IMR-90 (cell line): Measurements from ENCODE around the gene OR7D2. TPM values are rescaled to one million over a fixed set of nuclear protein-coding genes. Genes with fewer than 3 reads are reported as not detected.

Experiments
- ATAC-seq: fragments of 200-7000 bp; cut with Tn5 transposase; 2 replicates; pipeline ENCODE4 v1.9.1; 2020; ENCODE audit warnings: low read depth, mild to moderate bottlenecking, moderate library complexity
- BruUV-seq: library from RNA; stranded (reverse); fragments of 400-500 nt; replicated peaks from 2 replicates; lab custom pipeline; 2021; lab: Mats Ljungman, UMichigan
- CTCF ChIA-PET: fragments of 300-600 bp; formaldehyde crosslinking; extraction: SDS; loops from one replicate; lab custom pipeline; 2021; ENCODE audit warnings: antibody characterized with exemption; lab: Yijun Ruan, JAX
- POLR2A ChIA-PET: fragments of 300-600 bp; sonication (Branson Sonifier 250); formaldehyde crosslinking; loops from one replicate; lab custom pipeline; 2022; ENCODE audit warnings: antibody characterized with exemption; ENCODE audit not compliant: unreplicated experiment; lab: Charles Lee
- DNase-seq: peaks from one replicate; pipeline ENCODE4 v3.0.0; 2013
- H2AFZ ChIP-seq: replicated peaks from 2 replicates; pipeline ENCODE3; 2013; ENCODE audit warnings: low read length, mild to moderate bottlenecking; ENCODE audit not compliant: poor library complexity
- H2AK5ac ChIP-seq: 2 replicates; pipeline ENCODE4 v1.6.1; 2013; ENCODE audit warnings: low read depth, low read length, inconsistent platforms
- H2AK9ac ChIP-seq: replicated peaks from 2 replicates; pipeline ENCODE3; 2013; ENCODE audit warnings: mild to moderate bottlenecking, low read depth, low read length, moderate library complexity; ENCODE audit not compliant: poor library complexity
- H2BK120ac ChIP-seq: 2 replicates; pipeline ENCODE4 v1.6.1; 2013; ENCODE audit warnings: low read depth, low read length, inconsistent platforms
- H2BK15ac ChIP-seq: 3 replicates; pipeline ENCODE4 v1.6.1; 2013; ENCODE audit warnings: low read depth, low read length, inconsistent platforms
- H2BK20ac ChIP-seq: 2 replicates; pipeline ENCODE4 v1.6.1; 2013; ENCODE audit warnings: low read depth, mild to moderate bottlenecking, inconsistent platforms, low read length, moderate library complexity
- H2BK5ac ChIP-seq: 2 replicates; pipeline ENCODE4 v1.6.1; 2013; ENCODE audit warnings: mild to moderate bottlenecking, low read depth, low read length, inconsistent platforms; ENCODE audit not compliant: poor library complexity, severe bottlenecking
- H3K14ac ChIP-seq: replicated peaks from 2 replicates; pipeline ENCODE4 v1.6.1; 2013; ENCODE audit warnings: low read depth, low read length, inconsistent platforms
- H3K18ac ChIP-seq: 2 replicates; pipeline ENCODE4 v1.6.1; 2013; ENCODE audit warnings: low read depth, low read length, control low read depth
- H3K23ac ChIP-seq: 2 replicates; pipeline ENCODE4 v1.6.1; 2013; ENCODE audit warnings: low read depth, low read length, inconsistent platforms
- H3K27ac ChIP-seq: 2 replicates; pipeline ENCODE4 v1.5.1; 2013; ENCODE audit warnings: mild to moderate bottlenecking, control low read depth, low read length; ENCODE audit not compliant: insufficient read depth
- H3K27me3 ChIP-seq: 2 replicates; pipeline ENCODE4 v1.6.1; 2013; ENCODE audit warnings: low read length; ENCODE audit not compliant: control insufficient read depth, insufficient read depth
- H3K36me3 ChIP-seq: 2 replicates; pipeline ENCODE4 v1.6.1; 2013; ENCODE audit warnings: low read length, mixed read lengths; ENCODE audit not compliant: control insufficient read depth, insufficient read depth
- H3K4ac ChIP-seq: 2 replicates; pipeline ENCODE4 v1.6.1; 2013; ENCODE audit warnings: low read depth, low read length, inconsistent platforms
- H3K4me1 ChIP-seq: 2 replicates; pipeline ENCODE4 v1.6.1; 2013; ENCODE audit warnings: low read length, mixed read lengths; ENCODE audit not compliant: control insufficient read depth, insufficient read depth
- H3K4me2 ChIP-seq: 2 replicates; pipeline ENCODE4 v1.6.1; 2013; ENCODE audit warnings: low read depth, mild to moderate bottlenecking, control low read depth, low read length, moderate library complexity
- H3K4me3 ChIP-seq: 2 replicates; pipeline ENCODE4 v1.5.1; 2013; ENCODE audit warnings: low read depth, mild to moderate bottlenecking, control low read depth, low read length, moderate library complexity; ENCODE audit not compliant: insufficient read depth
- H3K56ac ChIP-seq: 2 replicates; pipeline ENCODE4 v1.6.1; 2013; ENCODE audit warnings: low read length, inconsistent platforms; ENCODE audit not compliant: insufficient read depth; ENCODE audit errors: extremely low read depth
- H3K79me1 ChIP-seq, 2 experiments: 2 replicates each; pipeline ENCODE4 v1.6.1; 2013; ENCODE audit warnings: low read length in 2 of 2, inconsistent platforms in 1 of 2, low read depth in 1 of 2
- H3K9ac ChIP-seq: 2 replicates; pipeline ENCODE4 v1.6.1; 2013; ENCODE audit warnings: low read depth, low read length, control low read depth
- H3K9me1 ChIP-seq: 2 replicates; pipeline ENCODE4 v1.6.1; 2013; ENCODE audit warnings: low read length, inconsistent platforms; ENCODE audit not compliant: insufficient read depth
- H3K9me3 ChIP-seq: 2 replicates; pipeline ENCODE4 v1.6.1; 2013; ENCODE audit warnings: low read length; ENCODE audit not compliant: control insufficient read depth, insufficient read depth
- H4K20me1 ChIP-seq: 2 replicates; pipeline ENCODE4 v1.6.1; 2013; ENCODE audit warnings: low read length, inconsistent platforms; ENCODE audit not compliant: insufficient read depth
- H4K5ac ChIP-seq: 2 replicates; pipeline ENCODE4 v1.6.1; 2013; ENCODE audit warnings: mild to moderate bottlenecking, low read depth, low read length, control low read depth
- H4K8ac ChIP-seq, 2 experiments: 2 replicates each; pipeline ENCODE4 v1.6.1; 2013; ENCODE audit warnings: low read depth in 2 of 2, low read length in 2 of 2, control low read depth in 1 of 2, inconsistent platforms in 1 of 2
- H4K91ac ChIP-seq: 2 replicates; pipeline ENCODE4 v1.6.1; 2013; ENCODE audit warnings: low read depth, low read length, inconsistent platforms; ENCODE audit not compliant: insufficient read depth
- BHLHE40 ChIP-seq: fragments of 150-350 bp; IDR thresholded peaks from 2 replicates; pipeline ENCODE4 v1.6.1; 2016; ENCODE audit warnings: mild to moderate bottlenecking, low read depth, low read length
- CEBPB ChIP-seq: IDR thresholded peaks from 2 replicates; pipeline ENCODE4 v1.6.1; 2012; ENCODE audit warnings: low read depth, low read length, improper control_type of control experiment
- CHD1 ChIP-seq: IDR thresholded peaks from 2 replicates; pipeline ENCODE4 v1.6.1; 2012; ENCODE audit warnings: low read depth, low read length, improper control_type of control experiment
- FOS ChIP-seq: fragments of 150-350 bp; IDR thresholded peaks from 2 replicates; pipeline ENCODE4 v1.6.1; 2016; ENCODE audit warnings: low read depth, low read length
- MAFK ChIP-seq: IDR thresholded peaks from 2 replicates; pipeline ENCODE4 v1.6.1; 2012; ENCODE audit warnings: low read depth, low read length, improper control_type of control experiment
- MAZ ChIP-seq: IDR thresholded peaks from 2 replicates; pipeline ENCODE4 v1.6.1; 2012; ENCODE audit warnings: low read depth, mild to moderate bottlenecking, low read length, improper control_type of control experiment, moderate library complexity, borderline replicate concordance
- NFE2L2 ChIP-seq: fragments of 150-350 bp; IDR thresholded peaks from 2 replicates; pipeline ENCODE4 v1.6.1; 2016; ENCODE audit warnings: low read depth, mild to moderate bottlenecking, low read length
- POLR2A ChIP-seq: IDR thresholded peaks from 2 replicates; pipeline ENCODE4 v1.6.1; 2012; ENCODE audit warnings: mild to moderate bottlenecking, low read depth, low read length
- RAD21 ChIP-seq: IDR thresholded peaks from 2 replicates; pipeline ENCODE4 v1.6.1; 2012; ENCODE audit warnings: low read length, improper control_type of control experiment
- RCOR1 ChIP-seq: IDR thresholded peaks from 2 replicates; pipeline ENCODE4 v1.6.1; 2012; ENCODE audit warnings: mild to moderate bottlenecking, low read length, improper control_type of control experiment; ENCODE audit not compliant: insufficient replicate concordance
- RFX5 ChIP-seq: IDR thresholded peaks from 2 replicates; pipeline ENCODE4 v1.8.0; 2012; ENCODE audit warnings: low read depth, mild to moderate bottlenecking, low read length, moderate library complexity
- SMC3 ChIP-seq: fragments of 150-350 bp; IDR thresholded peaks from 2 replicates; pipeline ENCODE4 v1.6.1; 2016; ENCODE audit warnings: low read depth, mild to moderate bottlenecking, antibody characterized with exemption, low read length, moderate library complexity
- WGBS, 2 experiments: methylation state at CpG; one replicate each; pipeline versions ENCODE4 v1.1.5 to v1.1.7; 2013; ENCODE audit warnings: missing lambda C conversion rate in 2 of 2; ENCODE audit not compliant: insufficient read length in 1 of 2; ENCODE audit errors: extremely low coverage in 2 of 2; 5-methylcytosine and 5-hydroxymethylcytosine counted together
- dilution Hi-C: fragments of 300-500 bp; cut with HindIII; formaldehyde crosslinking; loops from one replicate; pipeline ENCODE4 v1.14.3; 2018; ENCODE audit warnings: low sequenced_read_pairs; ENCODE audit not compliant: unreplicated experiment
- in situ Hi-C: fragments of 300-500 bp; cut with MboI; formaldehyde crosslinking; loops from 3 replicates; pipeline ENCODE4 v1.14.3; 2019; ENCODE audit warnings: low sequenced_read_pairs, inconsistent platforms, mixed read lengths
- intact Hi-C: fragments of 100-400 bp; cut with micrococcal nuclease; formaldehyde crosslinking; loops from 2 replicates; pipeline ENCODE4 v1.10.0; 2022
- polyA plus RNA-seq, 3 experiments: library from polyadenylated mRNA; depleted of rRNA; stranded (reverse); fragments of >200 nt; gene quantifications; 2 replicates each; pipeline ENCODE4 v1.2.3, GENCODE V29; 2012; ENCODE audit warnings: low replicate concordance in 1 of 3
- total RNA-seq: library from RNA; depleted of rRNA; stranded (reverse); fragments of >200 nt; gene quantifications from 2 replicates; pipeline ENCODE4 v1.2.3, GENCODE V29; 2012
- TF ChIP-seq, protein P1 (sequence below): fragments of 150-350 bp; IDR thresholded peaks from 2 replicates; pipeline ENCODE4 v1.6.1; 2016; ENCODE audit warnings: low read depth, mild to moderate bottlenecking, low read length, moderate library complexity, borderline replicate concordance
- TF ChIP-seq, protein P2 (sequence below): fragments of 150-350 bp; IDR thresholded peaks from 2 replicates; pipeline ENCODE4 v1.6.1; 2017; ENCODE audit warnings: mild to moderate bottlenecking, antibody characterized with exemption, low read length, low read depth
- TF ChIP-seq, protein P3 (sequence below): conservative IDR thresholded peaks from 2 replicates; pipeline ENCODE4 v1.5.1; 2012; ENCODE audit warnings: mild to moderate bottlenecking, low read depth, low read length, improper control_type of control experiment

Gene OR7D2
- total and polyA plus RNA-seq, 2 of the 4 experiments (the other 2 are of a cell fraction), result not detected

DNA sequence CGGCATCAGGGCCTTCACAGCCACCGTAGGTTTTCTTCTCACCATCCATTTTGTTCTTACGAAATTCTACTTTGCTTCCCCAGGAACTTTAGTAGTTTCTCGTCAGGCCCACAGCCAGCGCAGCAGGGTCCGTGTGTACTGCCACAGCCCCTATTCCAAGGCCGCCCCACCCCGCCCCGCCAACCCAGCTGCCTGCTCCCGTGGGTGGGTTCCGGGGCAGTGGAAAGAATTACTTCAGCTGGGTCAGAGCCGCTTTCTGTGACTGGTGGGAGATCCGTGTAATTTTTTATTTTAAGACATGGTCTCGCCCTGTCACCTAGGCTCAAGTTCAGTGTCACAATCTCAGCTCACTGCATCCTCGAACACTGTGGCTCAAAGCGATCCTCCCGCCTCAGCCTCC, 4.2 kb downstream of the OR7D2 start:
- ChIA-PET CTCF (no interaction called here), POLR2A (no interaction called here)
- DNase-seq, result no peak
- no peaks in the 10 kb centered on the region for H3K27me3 ChIP-seq
- no peaks in the 10 kb centered on the region for H3K79me1 ChIP-seq
- peaks cover 4% of the 10 kb centered on the region; the same call in 1 of the 2 replicates for H3K9me3 ChIP-seq
- no peak overlapping the region for H3K9ac ChIP-seq
- H3K4me3 ChIP-seq, result no peak overlapping the region
- no peak overlapping the region for H2BK20ac ChIP-seq
- H3K4me2 ChIP-seq, result no peak overlapping the region
- no peak overlapping the region for H2AFZ ChIP-seq
- in situ Hi-C loops (no loop called here), intact Hi-C loops (no loop called here), dilution Hi-C loops (no loop called here)
- no peak for TF ChIP-seq RAD21
- no peak for TF ChIP-seq CHD1
- TF ChIP-seq CEBPB, result no peak
- TF ChIP-seq, protein P1, sequence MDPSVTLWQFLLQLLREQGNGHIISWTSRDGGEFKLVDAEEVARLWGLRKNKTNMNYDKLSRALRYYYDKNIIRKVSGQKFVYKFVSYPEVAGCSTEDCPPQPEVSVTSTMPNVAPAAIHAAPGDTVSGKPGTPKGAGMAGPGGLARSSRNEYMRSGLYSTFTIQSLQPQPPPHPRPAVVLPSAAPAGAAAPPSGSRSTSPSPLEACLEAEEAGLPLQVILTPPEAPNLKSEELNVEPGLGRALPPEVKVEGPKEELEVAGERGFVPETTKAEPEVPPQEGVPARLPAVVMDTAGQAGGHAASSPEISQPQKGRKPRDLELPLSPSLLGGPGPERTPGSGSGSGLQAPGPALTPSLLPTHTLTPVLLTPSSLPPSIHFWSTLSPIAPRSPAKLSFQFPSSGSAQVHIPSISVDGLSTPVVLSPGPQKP, result no peak
- TF ChIP-seq, protein P2, sequence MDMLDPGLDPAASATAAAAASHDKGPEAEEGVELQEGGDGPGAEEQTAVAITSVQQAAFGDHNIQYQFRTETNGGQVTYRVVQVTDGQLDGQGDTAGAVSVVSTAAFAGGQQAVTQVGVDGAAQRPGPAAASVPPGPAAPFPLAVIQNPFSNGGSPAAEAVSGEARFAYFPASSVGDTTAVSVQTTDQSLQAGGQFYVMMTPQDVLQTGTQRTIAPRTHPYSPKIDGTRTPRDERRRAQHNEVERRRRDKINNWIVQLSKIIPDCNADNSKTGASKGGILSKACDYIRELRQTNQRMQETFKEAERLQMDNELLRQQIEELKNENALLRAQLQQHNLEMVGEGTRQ, result no peak
- no peak for TF ChIP-seq NFE2L2
- TF ChIP-seq BHLHE40, result no peak
- TF ChIP-seq, protein P3, sequence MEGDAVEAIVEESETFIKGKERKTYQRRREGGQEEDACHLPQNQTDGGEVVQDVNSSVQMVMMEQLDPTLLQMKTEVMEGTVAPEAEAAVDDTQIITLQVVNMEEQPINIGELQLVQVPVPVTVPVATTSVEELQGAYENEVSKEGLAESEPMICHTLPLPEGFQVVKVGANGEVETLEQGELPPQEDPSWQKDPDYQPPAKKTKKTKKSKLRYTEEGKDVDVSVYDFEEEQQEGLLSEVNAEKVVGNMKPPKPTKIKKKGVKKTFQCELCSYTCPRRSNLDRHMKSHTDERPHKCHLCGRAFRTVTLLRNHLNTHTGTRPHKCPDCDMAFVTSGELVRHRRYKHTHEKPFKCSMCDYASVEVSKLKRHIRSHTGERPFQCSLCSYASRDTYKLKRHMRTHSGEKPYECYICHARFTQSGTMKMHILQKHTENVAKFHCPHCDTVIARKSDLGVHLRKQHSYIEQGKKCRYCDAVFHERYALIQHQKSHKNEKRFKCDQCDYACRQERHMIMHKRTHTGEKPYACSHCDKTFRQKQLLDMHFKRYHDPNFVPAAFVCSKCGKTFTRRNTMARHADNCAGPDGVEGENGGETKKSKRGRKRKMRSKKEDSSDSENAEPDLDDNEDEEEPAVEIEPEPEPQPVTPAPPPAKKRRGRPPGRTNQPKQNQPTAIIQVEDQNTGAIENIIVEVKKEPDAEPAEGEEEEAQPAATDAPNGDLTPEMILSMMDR, result no peak
- TF ChIP-seq RFX5, result no peak
- TF ChIP-seq FOS, result no peak
- TF ChIP-seq RCOR1, result no peak
- TF ChIP-seq POLR2A, result no peak
- TF ChIP-seq SMC3, result no peak
- no peak for TF ChIP-seq MAZ
- TF ChIP-seq MAFK, result no peak
- H2AK5ac ChIP-seq, result no peak overlapping the region
- no peaks in the 10 kb centered on the region for H3K4me1 ChIP-seq
- no peak overlapping the region for H3K27ac ChIP-seq
- no peaks in the 10 kb centered on the region for H3K9me1 ChIP-seq
- H2BK15ac ChIP-seq, result no peak overlapping the region
- H3K23ac ChIP-seq, result no peak overlapping the region
- no peak overlapping the region for H4K8ac ChIP-seq
- no peak for ATAC-seq
- no peak overlapping the region for H2AK9ac ChIP-seq
- WGBS, 2 experiments, result 71% methylated on average over 3 of the region's 17 CpGs; no CpG with 5 or more reads in 1 of the 2 experiments
- no peak overlapping the region for H4K91ac ChIP-seq
- no peak overlapping the region for H2BK120ac ChIP-seq
- no peak overlapping the region for H3K56ac ChIP-seq
- H2BK5ac ChIP-seq, result no peak overlapping the region
- no peak overlapping the region for H3K4ac ChIP-seq
- no peaks in the 10 kb centered on the region for H3K36me3 ChIP-seq
- H3K14ac ChIP-seq, result no peak overlapping the region
- H3K18ac ChIP-seq, result no peak overlapping the region
- no peaks in the 10 kb centered on the region for H4K20me1 ChIP-seq
- H4K5ac ChIP-seq, result no peak overlapping the region
- BruUV-seq, result no TSS peak
